SK-N-SH (cell line): ENCODE data around the gene PNPLA2. TPM values are rescaled to one million over a fixed set of nuclear protein-coding genes. Genes with fewer than 3 reads are reported as not detected.
A peak's percentile ranks its signal among the peaks of the same experiment; 100 is the strongest.

Experiments
- CTCF ChIA-PET: fragments of 300-600, 350-600 bp; formaldehyde crosslinking; extraction: SDS; loops from one replicate; lab custom pipeline; 2021; lab: Yijun Ruan, JAX
- POLR2A ChIA-PET: fragments of 350-600 bp; sonication (Branson Sonifier 250); formaldehyde crosslinking; extraction: SDS; loops from one replicate; lab custom pipeline; 2020; ENCODE audit warnings: antibody characterized with exemption, inconsistent platforms; lab: Yijun Ruan, JAX
- DNase-seq: peaks from one replicate; pipeline ENCODE4 v3.0.0; 2012
- H2AFZ ChIP-seq: fragments of 200-600 bp; sonication (generic); 2 replicates; pipeline ENCODE4 v1.8.1; 2016; ENCODE audit warnings: antibody characterized with exemption, mild to moderate bottlenecking, low read depth
- H3F3A ChIP-seq: fragments of 200-600 bp; sonication (generic); replicated peaks from 2 replicates; pipeline ENCODE3; 2016; ENCODE audit warnings: antibody characterized with exemption, mild to moderate bottlenecking; ENCODE audit not compliant: insufficient read depth
- H3K27ac ChIP-seq, 2 experiments: fragments of 200-500 bp in 1 of 2; fragments of 200-600 bp in 1 of 2; sonication (Bioruptor generic) in 1 of 2; sonication (generic), shearing (Covaris generic) in 1 of 2; 2 replicates each; pipeline versions ENCODE4 v1.5.1 to v1.6.1; 2014 to 2016; ENCODE audit warnings: low read depth in 2 of 2, inconsistent platforms in 1 of 2, low read length in 1 of 2, mild to moderate bottlenecking in 1 of 2, mixed read lengths in 1 of 2
- H3K27me3 ChIP-seq: fragments of 200-600 bp; sonication (generic), shearing (Covaris generic); 2 replicates; pipeline ENCODE4 v1.6.1; 2016; ENCODE audit warnings: mixed run types; ENCODE audit not compliant: insufficient read depth
- H3K36me3 ChIP-seq, 2 experiments: fragments of 200-500 bp in 1 of 2; fragments of 200-600 bp in 1 of 2; sonication (Bioruptor generic) in 1 of 2; sonication (generic) in 1 of 2; replicated peaks in 1 of 2; 2 replicates each; pipeline versions ENCODE3 to v1.5.1; 2014 to 2016; ENCODE audit warnings: low read length in 1 of 2, mild to moderate bottlenecking in 1 of 2; ENCODE audit not compliant: insufficient read depth in 2 of 2, control insufficient read depth in 1 of 2
- H3K4me1 ChIP-seq, 2 experiments: fragments of 200-500 bp in 1 of 2; fragments of 200-600 bp in 1 of 2; sonication (Bioruptor generic) in 1 of 2; sonication (generic), shearing (Covaris generic) in 1 of 2; 2 replicates each; pipeline versions ENCODE4 v1.5.1 to v1.6.1; 2014 to 2016; ENCODE audit warnings: low read depth in 1 of 2, low read length in 1 of 2, mixed run types in 1 of 2; ENCODE audit not compliant: insufficient read depth in 2 of 2, control insufficient read depth in 1 of 2
- H3K4me2 ChIP-seq: fragments of 200-600 bp; sonication (generic), shearing (Covaris generic); 2 replicates; pipeline ENCODE4 v1.6.1; 2017; ENCODE audit warnings: mixed run types
- H3K4me3 ChIP-seq, 2 experiments: fragments of 200-500 bp in 1 of 2; fragments of 200-600 bp in 1 of 2; sonication (Bioruptor generic) in 1 of 2; sonication (generic), shearing (Covaris generic) in 1 of 2; 2 replicates each; pipeline versions ENCODE4 v1.5.1 to v1.8.1; 2014 to 2016; ENCODE audit warnings: low read depth in 2 of 2, inconsistent platforms in 1 of 2, low read length in 1 of 2, mild to moderate bottlenecking in 1 of 2, mixed read lengths in 1 of 2, moderate library complexity in 1 of 2
- H3K79me2 ChIP-seq: fragments of 200-600 bp; sonication (generic); 2 replicates; pipeline ENCODE4 v1.8.1; 2017; ENCODE audit warnings: mild to moderate bottlenecking; ENCODE audit not compliant: insufficient read depth
- H3K9ac ChIP-seq: fragments of 200-600 bp; sonication (generic); 2 replicates; pipeline ENCODE4 v1.6.1; 2017; ENCODE audit warnings: mixed run types
- H3K9me2 ChIP-seq: fragments of 200-600 bp; sonication (generic); 2 replicates; pipeline ENCODE4 v1.6.1; 2017; ENCODE audit warnings: mixed run types
- H3K9me3 ChIP-seq: fragments of 200-600 bp; sonication (generic); 2 replicates; pipeline ENCODE4 v1.6.1; 2017; ENCODE audit warnings: mixed run types, mild to moderate bottlenecking, moderate library complexity
- H4K20me1 ChIP-seq: fragments of 200-600 bp; sonication (generic); 2 replicates; pipeline ENCODE4 v1.6.1; 2017; ENCODE audit warnings: mild to moderate bottlenecking, mixed run types; ENCODE audit not compliant: insufficient read depth
- CTCF ChIP-seq: fragments of 200-600 bp; sonication (generic); IDR thresholded peaks from 2 replicates; pipeline ENCODE4 v1.6.1; 2017; ENCODE audit warnings: antibody characterized with exemption, mild to moderate bottlenecking, moderate library complexity
- ELF1 ChIP-seq: IDR thresholded peaks from 2 replicates; pipeline ENCODE4 v1.4.0; 2012
- EP300 ChIP-seq, 2 experiments: IDR thresholded peaks; 2 replicates each; pipeline versions ENCODE4 v1.4.0 to v1.6.1; 2012; ENCODE audit warnings: borderline replicate concordance in 1 of 2, low read depth in 1 of 2, low read length in 1 of 2
- FOSL2 ChIP-seq: IDR thresholded peaks from 2 replicates; pipeline ENCODE4 v1.4.0; 2012; ENCODE audit warnings: low read depth, mild to moderate bottlenecking, moderate library complexity, borderline replicate concordance
- FOXJ3 ChIP-seq: sonication (generic); formaldehyde crosslinking; IDR thresholded peaks from 2 replicates; pipeline ENCODE4 v1.5.1; 2020; ENCODE audit warnings: mild to moderate bottlenecking, missing genetic modification reagents
- FOXM1 ChIP-seq: IDR thresholded peaks from 2 replicates; pipeline ENCODE4 v1.4.0; 2012; ENCODE audit warnings: low read depth, mild to moderate bottlenecking
- IRF3 ChIP-seq: fragments of 150-350 bp; IDR thresholded peaks from 2 replicates; pipeline ENCODE4 v1.6.1; 2016; ENCODE audit warnings: mild to moderate bottlenecking, low read depth, low read length
- JUND ChIP-seq: IDR thresholded peaks from 2 replicates; pipeline ENCODE4 v1.4.0; 2012
- MEF2A ChIP-seq: IDR thresholded peaks from 2 replicates; pipeline ENCODE4 v1.4.0; 2012; ENCODE audit warnings: low read depth, borderline replicate concordance
- MXI1 ChIP-seq: IDR thresholded peaks from 2 replicates; pipeline ENCODE4 v1.6.1; 2012; ENCODE audit warnings: mild to moderate bottlenecking, low read depth, low read length, improper control_type of control experiment
- NFIC ChIP-seq: IDR thresholded peaks from 2 replicates; pipeline ENCODE4 v1.4.0; 2012; ENCODE audit warnings: borderline replicate concordance
- NRF1 ChIP-seq: IDR thresholded peaks from 2 replicates; pipeline ENCODE4 v1.6.1; 2012; ENCODE audit warnings: low read depth, mild to moderate bottlenecking, low read length
- PBX3 ChIP-seq: IDR thresholded peaks from 2 replicates; pipeline ENCODE4; 2012
- REST ChIP-seq: IDR thresholded peaks from 2 replicates; pipeline ENCODE4 v1.6.1; 2012; ENCODE audit warnings: mild to moderate bottlenecking, low read depth, low read length, moderate library complexity
- RXRA ChIP-seq: IDR thresholded peaks from 2 replicates; pipeline ENCODE4 v1.4.0; 2012; ENCODE audit warnings: low read depth, mild to moderate bottlenecking, borderline replicate concordance
- SIN3A ChIP-seq: IDR thresholded peaks from 2 replicates; pipeline ENCODE4 v1.6.1; 2012; ENCODE audit warnings: low read depth, mild to moderate bottlenecking, low read length, moderate library complexity, borderline replicate concordance
- SMC3 ChIP-seq: IDR thresholded peaks from 2 replicates; pipeline ENCODE4 v1.6.1; 2012; ENCODE audit warnings: low read depth, low read length, improper control_type of control experiment
- USF1 ChIP-seq: IDR thresholded peaks from 2 replicates; pipeline ENCODE4 v1.4.0; 2012; ENCODE audit warnings: low read depth, borderline replicate concordance
- whole genome bisulfite sequencing: methylation state at CpG from one replicate; pipeline ENCODE4 v1.1.6; 2017; ENCODE audit warnings: low lambda C conversion rate; 5-methylcytosine and 5-hydroxymethylcytosine counted together
- polyA plus RNA-seq, 3 experiments: library from polyadenylated mRNA; depleted of rRNA; stranded (reverse); fragments of >200 nt; gene quantifications; 2 replicates each; pipeline ENCODE4 v1.2.3, GENCODE V29; 2012

The PNPLA2 gene
- polyA plus RNA-seq, 1 of the 3 experiments (the other 2 are of a cell fraction) = 60.3 TPM

- TF ChIP-seq USF1 (no peak), NFIC (no peak), FOXM1 (no peak), PBX3 (no peak), MEF2A (no peak), SIN3A (peak; percentile 71; the same call in 1 of the 2 replicates), CTCF (no peak), MXI1 (peak; percentile 85), FOXJ3 (CRISPR knock-in tag) (peak; percentile 82; the same call in 1 of the 2 replicates)
Measured at GRCh38 chr11:809287-810039, 9.3 kb upstream of the PNPLA2 start, which contains the start of gene RPLP2 (continued).

GRCh38 chr11:810040-810567, 8.6 kb upstream of the PNPLA2 start:
- no peak overlapping the region for H2AFZ ChIP-seq
- CTCF ChIA-PET = interaction anchor here (0.8 to 1.0 kb wide), 2 partner anchors 18 to 82 kb away, joined by 3 to 4 read pairs; no protein-coding TSS in a partner anchor
- POLR2A ChIA-PET = interaction anchor here (0.7 to 2.2 kb wide), 8 partner anchors 9 to 50 kb away, joined by 4 to 34 read pairs (median 6); partner anchors contain the start of genes CD151, CEND1, PNPLA2 and TSPAN4

More at GRCh38 chr11:810040-810567, 8.6 kb upstream of the PNPLA2 start:
- no peaks in the 10 kb centered on the region for H3K27me3 ChIP-seq
- H3F3A ChIP-seq = peaks cover 42% of the 10 kb centered on the region
- H3K9ac ChIP-seq = peak overlapping the region; percentile 97
- peaks cover 8 to 19% of the 10 kb centered on the region in 2 experiments; a peak in 2 of 4 replicates for H3K4me1 ChIP-seq
- DNase-seq = no peak
- peak overlapping the region; percentile 97 to 98 for H3K27ac ChIP-seq
- 0% methylated on average over 8 of the region's 55 CpGs for WGBS
- no peaks in the 10 kb centered on the region for H3K9me3 ChIP-seq
- H3K4me3 ChIP-seq = peak overlapping the region; percentile 81 to 97
- peak overlapping the region; percentile 99 for H3K4me2 ChIP-seq
- H4K20me1 ChIP-seq = peaks cover 30% of the 10 kb centered on the region
- no peaks in the 10 kb centered on the region for H3K9me2 ChIP-seq
- peaks cover 68% of the 10 kb centered on the region for H3K79me2 ChIP-seq
- TF ChIP-seq FOSL2 (no peak), JUND (no peak), SIN3A (peak; percentile 2; the same call in 1 of the 2 replicates), NFIC (no peak), ELF1 (no peak), EP300 (IDR thresholded peaks at IDR 0.05; ENCODE audit: borderline replicate concordance in 1 of 2, low read depth in 1 of 2, low read length in 1 of 2) (no peak), SMC3 (no peak), NRF1 (no peak), IRF3 (no peak), RXRA (no peak), REST (peak; percentile 41; the same call in 1 of the 2 replicates)
- peaks cover 27 to 28% of the 10 kb centered on the region in 2 experiments for H3K36me3 ChIP-seq
